Transverse colon (tissue), 4 donors: ENCODE results near the gene MTSS2. TPM values are rescaled to one million over a fixed set of nuclear protein-coding genes. Genes with fewer than 3 reads are reported as not detected.

Experiments used
- DNase-seq: peaks from one replicate; pipeline ENCODE4 v3.0.0-alpha.2; 2019
- H3K27ac ChIP-seq, 4 donors: fragments of 200-600 bp; sonication (generic); 2 replicates each; pipeline ENCODE4 v1.5.1; 2016 to 2018; ENCODE audit warnings: inconsistent platforms in 4 of 4
- H3K27me3 ChIP-seq: fragments of 200-600 bp; sonication (generic); 2 replicates; pipeline ENCODE4 v1.5.1; 2017; ENCODE audit warnings: inconsistent platforms
- H3K36me3 ChIP-seq, 4 donors: fragments of 200-600 bp; sonication (generic); 2 replicates each; pipeline ENCODE4 v1.5.1; 2017 to 2019; ENCODE audit warnings: inconsistent platforms in 4 of 4
- H3K4me1 ChIP-seq, 4 donors: fragments of 200-600 bp; sonication (generic); 2 replicates each; pipeline ENCODE4 v1.5.1; 2017 to 2020; ENCODE audit warnings: inconsistent platforms in 4 of 4
- H3K4me3 ChIP-seq, 4 donors: fragments of 200-600 bp; sonication (generic); 1 replicate in 1 of 4; 2 replicates in 3 of 4; pipeline versions ENCODE4 v1.5.1 to v1.6.1; 2017 to 2019; ENCODE audit warnings: inconsistent platforms in 4 of 4
- H3K9me3 ChIP-seq, 2 donors: fragments of 200-600 bp; sonication (generic); 2 replicates each; pipeline ENCODE4 v1.5.1; 2017 to 2019; ENCODE audit warnings: inconsistent platforms in 2 of 2
- CTCF ChIP-seq, 5 experiments: fragments of 200-600 bp in 3 of 5; fragments of 450-650 bp in 2 of 5; sonication (generic) in 3 of 5; IDR thresholded peaks; 1 replicate in 2 of 5; 2 replicates in 3 of 5; pipeline ENCODE4 v1.5.1; 2016 to 2017; ENCODE audit warnings: antibody characterized with exemption in 5 of 5, inconsistent platforms in 3 of 5, mild to moderate bottlenecking in 2 of 5, moderate library complexity in 1 of 5
- EP300 ChIP-seq: sonication (generic); formaldehyde crosslinking; IDR thresholded peaks from one replicate; pipeline ENCODE4 v1.6.1; 2017; ENCODE audit warnings: antibody characterized with exemption, low read depth
- POLR2A ChIP-seq: fragments of 450-650 bp; IDR thresholded peaks from one replicate; pipeline ENCODE4 v1.6.1; 2016; ENCODE audit warnings: antibody characterized with exemption, mild to moderate bottlenecking, moderate library complexity
- POLR2AphosphoS5 ChIP-seq, 3 donors: sonication (generic); formaldehyde crosslinking; IDR thresholded peaks; one replicate each; pipeline ENCODE4 v1.6.1; 2016; ENCODE audit warnings: antibody characterized with exemption in 3 of 3
- WGBS, 2 donors: methylation state at CpG; one replicate each; pipeline ENCODE4 v1.1.5; 2018; ENCODE audit warnings: low coverage in 1 of 2; 5-methylcytosine and 5-hydroxymethylcytosine counted together
- in situ Hi-C, 4 donors: fragments of 200-750 bp; cut with MboI; loops; one replicate each; pipeline versions ENCODE4 v1.15.0 to v1.15.1; 2017; ENCODE audit warnings: low sequenced_read_pairs in 3 of 4, low pct_ligation_motif_present in 1 of 4, low pct_unique_long_range_greater_than_20kb in 1 of 4
- intact Hi-C: fragments of 100-400 bp; cut with DNase I; formaldehyde crosslinking; loops from one replicate; pipeline ENCODE4 v1.15.1; 2023; ENCODE audit warnings: low total_unique reads
- total RNA-seq, 4 donors: library from RNA; depleted of rRNA; stranded (reverse); fragments of >200 nt; gene quantifications; one replicate each; pipeline ENCODE4 v1.1.0, GENCODE V29; 2016

Gene MTSS2
- total RNA-seq, 4 donors from 2014 or later, result 13.9 to 149 (median 33.8) TPM

DNA sequence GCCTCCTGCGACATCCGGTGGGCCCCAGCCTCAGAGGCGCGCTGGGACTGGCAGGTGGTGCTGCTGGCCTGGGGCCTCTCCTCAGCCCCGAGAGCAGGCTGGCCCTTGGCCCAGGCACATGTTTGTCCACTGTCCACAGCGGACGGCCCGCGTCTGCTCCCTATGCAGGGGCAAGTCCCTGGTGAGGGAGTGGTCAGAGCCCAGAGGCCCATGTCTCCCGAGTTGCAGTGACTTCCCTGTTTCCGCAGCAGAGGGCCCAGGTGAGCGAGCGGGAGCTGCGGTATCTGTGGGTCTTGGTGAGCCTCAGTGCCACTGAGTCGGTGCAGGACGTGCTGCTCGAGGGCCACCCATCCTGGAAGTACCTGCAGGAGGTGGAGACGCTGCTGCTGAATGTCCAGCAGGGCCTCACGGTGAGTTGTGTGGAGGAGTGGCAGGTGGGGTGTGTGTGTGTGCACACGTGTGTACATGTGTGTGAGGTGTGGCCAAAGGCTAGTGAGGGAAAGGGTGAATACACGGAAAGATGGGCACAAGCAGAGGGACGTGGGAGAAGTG, 29.1 kb downstream of the MTSS2 start:
- intact Hi-C loops, result loop anchor here (10.0 kb wide), 2 partner anchors 92 to 292 kb away; no protein-coding TSS in a partner anchor
- no peaks in the 10 kb centered on the region for H3K9me3 ChIP-seq
- TF ChIP-seq POLR2A, result no peak
- TF ChIP-seq EP300, result no peak
- no peak for TF ChIP-seq POLR2AphosphoS5 (IDR thresholded peaks at IDR 0.05)
- no peak for TF ChIP-seq CTCF (IDR thresholded peaks at IDR 0.05)
- in situ Hi-C loops, result loop anchor here (10.0 to 25.0 kb wide), 4 partner anchors 122 to 294 kb away; partner anchors contain the start of genes COG4 (in 1 of the 4) and SF3B3 (in 1 of the 4)
- H3K4me3 ChIP-seq, result no peak overlapping the region
- no peaks in the 10 kb centered on the region for H3K36me3 ChIP-seq
- H3K27me3 ChIP-seq, result no peaks in the 10 kb centered on the region
- H3K27ac ChIP-seq, result no peak overlapping the region
- peaks cover 0 to 10% (median 4%) of the 10 kb centered on the region in 4 donors for H3K4me1 ChIP-seq
- DNase-seq, result no peak
- 66 to 75% methylated on average over 4 to 20 of the region's 22 CpGs for WGBS, 2 donors

DNA sequence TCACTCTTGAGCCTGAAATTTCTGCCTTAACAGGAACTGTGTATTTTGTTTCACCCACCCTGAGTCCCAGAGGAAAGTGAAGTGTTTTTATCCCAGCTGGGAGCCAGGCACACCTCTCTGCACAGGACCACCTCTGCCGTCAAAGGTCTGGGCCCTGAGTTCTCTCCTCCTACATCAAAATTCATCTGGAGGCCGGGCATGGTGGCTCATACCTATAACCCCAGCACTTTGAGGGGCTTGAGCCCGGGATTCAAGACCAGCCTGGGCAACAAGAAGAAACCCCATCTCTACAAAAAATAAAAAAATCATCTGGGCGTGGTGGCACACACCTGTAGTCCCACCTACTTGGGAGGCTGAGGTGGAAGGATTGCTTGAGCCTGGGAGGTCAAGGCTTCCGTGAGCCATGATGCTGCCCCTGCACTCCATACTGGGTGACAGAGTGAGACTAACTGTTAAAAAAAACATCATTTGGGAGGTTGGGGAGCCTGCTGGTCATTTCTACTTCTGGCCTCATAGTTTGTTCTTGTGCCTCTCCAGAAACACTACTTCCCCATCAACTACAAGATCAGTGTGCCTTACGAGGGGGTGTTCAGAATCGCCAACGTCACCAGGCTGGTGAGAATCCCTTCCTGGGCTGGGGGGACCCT, 29.7 kb downstream of the MTSS2 start:
- Histone ChIP-seq H3K4me3 (no peak overlapping the region), H3K9me3 (no peaks in the 10 kb centered on the region), H3K4me1 (peaks cover 0 to 10% (median 4%) of the 10 kb centered on the region in 4 donors), H3K27me3 (no peaks in the 10 kb centered on the region), H3K36me3 (no peaks in the 10 kb centered on the region), H3K27ac (no peak overlapping the region)
- intact Hi-C loops, result loop anchor here (10.0 kb wide), 2 partner anchors 91 to 291 kb away; no protein-coding TSS in a partner anchor
- TF ChIP-seq CTCF (IDR thresholded peaks at IDR 0.05), result no peak
- 84% methylated on average over 8 of the region's 8 CpGs; no CpG with 5 or more reads in 1 of the 2 donors for WGBS, 2 donors
- DNase-seq, result no peak
- in situ Hi-C loops, result loop anchor here (10.0 to 25.0 kb wide), 4 partner anchors 121 to 294 kb away; partner anchors contain the start of genes COG4 (in 1 of the 4) and SF3B3 (in 1 of the 4)

DNA sequence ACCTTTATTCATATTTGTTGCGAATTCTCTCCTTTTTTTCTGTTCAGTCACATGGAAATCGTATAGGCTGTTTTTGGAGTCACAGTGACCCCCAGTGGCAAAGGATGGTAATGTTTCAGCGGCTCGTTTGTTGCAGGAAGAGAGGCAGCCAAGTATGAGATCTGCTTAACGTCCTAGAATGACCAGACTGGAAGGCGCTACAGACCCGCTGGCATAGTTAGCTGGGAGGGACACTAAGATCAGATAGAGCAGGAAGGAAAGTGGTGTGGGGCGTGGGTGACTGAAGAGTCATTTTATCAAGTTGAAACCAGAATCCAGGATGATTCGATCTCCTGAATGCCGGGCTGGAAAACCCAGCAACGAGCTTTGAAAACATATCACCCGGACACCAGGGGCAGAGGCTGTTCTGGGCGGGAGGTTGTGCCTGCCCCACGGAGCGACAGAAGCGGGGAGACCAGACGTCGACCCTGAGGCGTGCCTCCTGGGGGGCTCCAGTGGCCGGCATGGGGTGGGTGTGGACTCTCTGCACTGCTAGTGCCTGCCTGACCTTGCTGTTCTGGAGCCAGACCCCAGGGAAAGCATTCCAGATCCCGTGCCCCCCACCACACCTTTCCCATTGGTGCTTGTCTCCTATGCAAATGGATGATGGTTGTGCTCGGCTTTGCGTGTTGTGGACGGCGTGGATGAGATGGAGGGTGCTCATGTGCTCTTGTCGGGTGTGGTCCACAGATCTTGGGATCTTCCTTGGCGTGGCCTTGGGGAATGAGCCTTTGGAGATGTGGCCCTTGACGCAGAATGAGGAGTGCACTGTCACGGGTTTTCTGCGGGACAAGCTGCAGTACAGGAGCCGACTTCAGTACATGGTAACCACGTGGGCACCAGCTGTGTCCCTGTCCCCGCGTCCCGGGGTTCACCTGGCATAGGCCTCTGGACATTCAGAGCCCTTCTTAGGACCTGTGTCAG, 31.8 kb downstream of the MTSS2 start:
- peak; percentile 87 for DNase-seq
- Histone ChIP-seq H3K4me3 (peak overlapping the region in 1 of 4 donors; percentile 37), H3K27me3 (no peaks in the 10 kb centered on the region), H3K36me3 (no peaks in the 10 kb centered on the region), H3K4me1 (peaks cover 0 to 10% (median 4%) of the 10 kb centered on the region in 4 donors), H3K27ac (peak overlapping the region in 3 of 4 donors; percentile 13 to 55 (median 30)), H3K9me3 (no peaks in the 10 kb centered on the region)
- WGBS, 2 donors, result 0 to 37% methylated on average over 6 to 34 of the region's 35 CpGs
- TF ChIP-seq POLR2A, result no peak
- peak; percentile 87 to 98 (median 92) for TF ChIP-seq CTCF (IDR thresholded peaks at IDR 0.05)
- TF ChIP-seq EP300, result no peak
- peak; percentile 24 to 71 (median 37) for TF ChIP-seq POLR2AphosphoS5 (IDR thresholded peaks at IDR 0.05)
- intact Hi-C loops (loop anchor here (2.0 to 10.0 kb wide), 3 partner anchors 89 to 289 kb away; no protein-coding TSS in a partner anchor), in situ Hi-C loops (loop anchor here (10.0 to 25.0 kb wide), 4 partner anchors 119 to 292 kb away; partner anchors contain the start of genes COG4 (in 1 of the 4) and SF3B3 (in 1 of the 4))
